Kidney epithelial cell (primary cell): Measurements from ENCODE around the gene ZDHHC12. TPM values are rescaled to one million over a fixed set of nuclear protein-coding genes. Genes with fewer than 3 reads are reported as not detected.

Experiments used
- DNase-seq: peaks from one replicate; pipeline ENCODE4 v3.0.0-alpha.2; 2010; ENCODE audit warnings: low read depth
- H3K27me3 ChIP-seq: 2 replicates; pipeline ENCODE4 v1.6.0; 2011; ENCODE audit warnings: low read length; ENCODE audit not compliant: control insufficient read depth, insufficient read depth
- H3K36me3 ChIP-seq: 2 replicates; pipeline ENCODE4 v1.5.1; 2011; ENCODE audit warnings: low read length; ENCODE audit not compliant: control insufficient read depth, insufficient read depth
- H3K4me3 ChIP-seq: 2 replicates; pipeline ENCODE4 v1.5.1; 2011; ENCODE audit warnings: low read depth, mild to moderate bottlenecking, control low read depth, low read length
- total RNA-seq: library from RNA; depleted of rRNA; stranded (reverse); fragments of >200 nt; gene quantifications from 2 replicates; pipeline ENCODE4 v1.2.3, GENCODE V29; 2015
- TF ChIP-seq, protein P1 (sequence below): IDR thresholded peaks from 2 replicates; pipeline ENCODE4 v1.5.1; 2011; ENCODE audit warnings: mild to moderate bottlenecking, moderate library complexity, low read length, control low read depth, inconsistent platforms; ENCODE audit not compliant: insufficient read depth, poor library complexity, severe bottlenecking

Gene ZDHHC12
- total RNA-seq, 1 donor from 2014 or later, result 96.3 TPM

DNA sequence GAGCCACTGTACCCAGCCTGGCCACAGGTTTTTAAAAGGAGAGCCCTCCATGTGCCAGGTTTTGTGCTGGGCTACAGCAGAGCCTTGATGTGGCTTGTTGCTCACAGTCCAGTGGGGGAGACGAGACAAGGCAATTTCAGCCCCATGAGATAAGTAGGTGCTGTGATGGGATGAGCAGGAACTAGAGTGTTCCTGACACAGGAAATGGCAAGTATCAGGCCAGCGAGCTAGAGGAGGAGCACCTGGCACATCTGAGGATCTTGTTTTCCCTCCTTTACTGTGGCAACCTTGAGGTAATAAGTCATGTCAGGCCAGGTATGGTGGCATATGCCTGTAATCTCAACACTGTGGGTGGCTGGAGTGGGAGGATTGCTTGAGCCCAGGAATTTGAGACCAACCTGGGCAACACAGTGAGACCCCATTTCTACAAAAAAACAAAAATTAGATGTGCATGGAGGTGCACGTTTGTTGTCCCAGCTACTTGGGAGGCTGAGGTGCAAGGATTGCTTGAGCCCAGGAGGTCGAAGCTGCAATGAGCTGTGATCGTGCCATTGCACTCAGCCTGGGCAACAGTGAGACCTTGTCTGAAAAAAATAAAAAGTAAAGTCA lies 3.8 kb upstream of the ZDHHC12 start:
- DNase-seq, result no peak
- H3K27me3 ChIP-seq, result no peaks in the 10 kb centered on the region
- no peak overlapping the region for H3K4me3 ChIP-seq
- H3K36me3 ChIP-seq, result no peaks in the 10 kb centered on the region
- TF ChIP-seq, protein P1, sequence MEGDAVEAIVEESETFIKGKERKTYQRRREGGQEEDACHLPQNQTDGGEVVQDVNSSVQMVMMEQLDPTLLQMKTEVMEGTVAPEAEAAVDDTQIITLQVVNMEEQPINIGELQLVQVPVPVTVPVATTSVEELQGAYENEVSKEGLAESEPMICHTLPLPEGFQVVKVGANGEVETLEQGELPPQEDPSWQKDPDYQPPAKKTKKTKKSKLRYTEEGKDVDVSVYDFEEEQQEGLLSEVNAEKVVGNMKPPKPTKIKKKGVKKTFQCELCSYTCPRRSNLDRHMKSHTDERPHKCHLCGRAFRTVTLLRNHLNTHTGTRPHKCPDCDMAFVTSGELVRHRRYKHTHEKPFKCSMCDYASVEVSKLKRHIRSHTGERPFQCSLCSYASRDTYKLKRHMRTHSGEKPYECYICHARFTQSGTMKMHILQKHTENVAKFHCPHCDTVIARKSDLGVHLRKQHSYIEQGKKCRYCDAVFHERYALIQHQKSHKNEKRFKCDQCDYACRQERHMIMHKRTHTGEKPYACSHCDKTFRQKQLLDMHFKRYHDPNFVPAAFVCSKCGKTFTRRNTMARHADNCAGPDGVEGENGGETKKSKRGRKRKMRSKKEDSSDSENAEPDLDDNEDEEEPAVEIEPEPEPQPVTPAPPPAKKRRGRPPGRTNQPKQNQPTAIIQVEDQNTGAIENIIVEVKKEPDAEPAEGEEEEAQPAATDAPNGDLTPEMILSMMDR, result no peak

DNA sequence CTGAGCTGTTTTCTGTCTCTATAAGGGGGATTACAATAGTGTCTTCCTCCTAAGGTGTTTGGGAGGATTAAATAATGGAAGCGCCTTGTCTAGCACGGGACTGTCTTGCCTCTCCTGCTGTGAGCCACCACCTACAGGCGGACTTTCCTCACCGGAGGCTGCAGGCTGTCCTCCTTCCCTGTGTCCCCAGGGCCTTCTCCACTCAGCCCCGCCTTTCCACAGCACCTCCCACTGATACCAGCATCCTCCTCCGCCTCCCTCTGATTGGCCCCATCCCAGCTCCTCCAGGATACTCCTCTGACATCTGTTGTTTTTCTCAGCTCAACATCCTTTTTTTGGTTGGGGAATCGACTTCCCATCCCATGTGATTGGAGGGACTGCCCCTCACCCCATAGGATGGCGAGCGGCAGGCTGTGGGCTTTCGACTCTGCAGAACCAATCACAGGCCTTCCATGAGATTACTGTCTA lies 851 bp upstream of the ZDHHC12 start:
- TF ChIP-seq, protein P1, result no peak
- H3K36me3 ChIP-seq, result no peaks in the 10 kb centered on the region
- peak; percentile 18 for DNase-seq
- no peaks in the 10 kb centered on the region for H3K27me3 ChIP-seq
- peak overlapping the region; percentile 61 for H3K4me3 ChIP-seq

DNA sequence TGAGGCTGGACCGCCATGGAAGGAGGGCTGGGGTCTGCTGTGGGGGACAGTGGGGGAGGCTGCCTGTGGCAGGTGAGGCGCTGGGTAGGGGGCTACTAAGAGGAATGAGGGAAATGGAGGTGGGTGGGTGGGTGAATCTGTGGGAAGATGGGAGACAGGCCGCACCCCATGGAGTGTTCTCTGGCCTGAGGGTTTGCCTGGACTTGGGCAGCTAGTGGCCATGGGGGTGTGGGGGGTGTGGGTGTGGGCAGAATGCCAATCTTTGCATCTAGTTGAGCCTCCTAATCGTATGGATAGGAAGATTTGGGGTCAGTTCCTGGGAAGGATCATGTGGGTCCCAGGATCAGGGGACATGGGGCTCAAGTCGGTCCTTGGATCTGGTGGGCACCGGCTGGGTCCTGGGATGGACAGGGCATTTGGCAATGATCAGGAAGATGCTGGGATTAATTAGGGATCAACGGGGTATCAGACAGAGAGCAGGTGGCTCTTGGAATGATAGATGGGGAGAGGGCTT lies 518 bp downstream of the ZDHHC12 start:
- Histone ChIP-seq H3K36me3 (no peaks in the 10 kb centered on the region), H3K4me3 (peak overlapping the region; percentile 61), H3K27me3 (no peaks in the 10 kb centered on the region)
- TF ChIP-seq, protein P1, result no peak
- no peak for DNase-seq

DNA sequence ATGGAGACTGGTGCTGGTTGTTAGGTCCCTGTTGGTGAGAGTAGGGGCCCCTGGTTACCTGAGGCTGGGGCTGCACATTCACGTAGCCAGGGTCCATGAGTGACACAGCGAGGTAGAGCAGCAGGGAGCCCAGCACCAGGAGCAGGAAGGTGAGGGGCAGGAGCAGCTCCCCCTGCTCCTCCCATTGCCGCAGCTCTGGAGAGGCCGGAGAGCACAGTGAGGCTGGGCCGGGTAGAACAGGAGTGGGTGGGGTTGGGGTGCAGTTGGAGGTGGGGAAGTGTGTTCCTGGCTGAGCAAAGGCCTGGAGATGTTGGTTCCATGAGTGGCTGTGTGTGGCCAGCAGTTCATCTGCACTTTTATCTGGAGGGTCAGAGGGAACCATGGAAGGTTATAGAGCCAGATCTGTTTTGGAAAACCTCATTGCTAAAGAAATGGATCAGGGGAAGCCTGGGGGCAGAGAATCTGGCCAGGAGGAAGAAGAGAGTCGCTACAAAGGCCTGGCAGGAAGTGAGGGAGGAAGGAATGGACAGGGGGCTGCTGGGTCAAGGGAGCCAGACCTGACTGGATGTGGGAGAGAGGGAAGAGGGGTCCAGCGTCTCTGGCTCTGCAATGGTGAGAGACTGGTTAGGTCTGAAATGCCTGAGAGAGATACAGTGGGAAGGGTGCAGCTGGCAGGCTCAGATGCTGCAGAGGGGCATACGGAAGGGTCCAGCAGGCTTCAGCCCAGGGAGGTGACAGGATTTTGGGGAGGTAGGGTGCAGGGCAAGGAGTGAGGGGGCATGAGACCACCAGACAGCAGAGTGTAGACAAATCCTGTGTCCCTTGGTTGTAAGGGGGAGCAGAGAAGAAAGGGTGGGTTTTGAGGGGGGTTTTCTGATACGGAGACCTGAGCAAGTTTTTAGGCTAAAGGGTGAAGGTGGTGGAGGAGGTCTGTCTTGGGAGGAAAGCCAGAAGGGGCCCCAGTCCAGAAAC lies 1.3 kb downstream of the ZDHHC12 start:
- Histone ChIP-seq H3K36me3 (no peaks in the 10 kb centered on the region), H3K4me3 (no peak overlapping the region), H3K27me3 (no peaks in the 10 kb centered on the region)
- TF ChIP-seq, protein P1, result no peak
- DNase-seq, result no peak

DNA sequence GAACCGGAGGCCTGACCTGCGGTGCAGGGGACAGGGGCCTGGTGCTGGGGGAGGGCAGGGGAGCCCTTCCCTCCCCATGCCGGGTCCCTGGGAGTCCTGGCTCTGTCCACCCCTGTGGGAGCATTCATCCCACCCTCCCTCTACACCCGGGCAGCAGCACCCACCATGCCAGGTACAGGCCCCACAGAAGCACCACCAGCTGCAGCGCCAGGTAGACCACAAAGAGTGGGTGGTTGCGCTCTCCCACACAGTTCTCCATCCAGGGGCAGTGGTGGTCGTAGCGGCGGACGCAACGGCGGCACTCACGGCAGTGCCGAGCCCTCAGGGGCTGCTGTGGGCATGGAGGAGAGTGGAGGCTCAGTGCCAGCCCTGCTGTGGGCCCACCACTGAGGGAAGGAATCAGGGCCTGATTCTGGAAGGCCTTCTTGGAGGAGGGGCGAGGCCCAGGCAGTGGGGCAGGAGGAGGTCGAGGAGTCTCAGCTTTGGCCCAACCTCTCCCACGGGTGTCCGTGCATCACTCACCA lies 2.4 kb downstream of the ZDHHC12 start:
- no peaks in the 10 kb centered on the region for H3K27me3 ChIP-seq
- H3K4me3 ChIP-seq, result no peak overlapping the region
- TF ChIP-seq, protein P1, result no peak
- no peak for DNase-seq
- no peaks in the 10 kb centered on the region for H3K36me3 ChIP-seq
